Suppressor macrophage treated with lipopolysaccharide for 1 hour (primary cell): ENCODE data around the gene OPCML.

Experiments used
- DNase-seq, 3 donors: peaks; one replicate each; pipeline ENCODE4 v3.0.0-alpha.2; 2020 to 2022

Gene OPCML

GRCh38 chr11:133224271-133224670, 308.0 kb downstream of the OPCML start:
- DNase-seq, result no peak

- DNase-seq, result no peak
These were observed 309.6 kb downstream of the OPCML start for GRCh38 chr11:133222425-133223330.

GRCh38 chr11:133219543-133219942, 312.8 kb downstream of the OPCML start:
- DNase-seq, result no peak

GRCh38 chr11:133216813-133217212, 315.5 kb downstream of the OPCML start:
- DNase-seq, result no peak

- DNase-seq, result no peak
These were observed 316.6 kb downstream of the OPCML start for GRCh38 chr11:133215596-133216230.

- DNase-seq, result no peak
These were observed 317.7 kb downstream of the OPCML start for GRCh38 chr11:133214646-133215045.

- no peak for DNase-seq
These were observed 320.1 kb downstream of the OPCML start for GRCh38 chr11:133212201-133212600.

GRCh38 chr11:133207995-133208394, 324.3 kb downstream of the OPCML start:
- DNase-seq, result no peak

- no peak for DNase-seq
These were observed 325.8 kb downstream of the OPCML start for GRCh38 chr11:133206313-133207005.

GRCh38 chr11:133204158-133204557, 328.1 kb downstream of the OPCML start:
- DNase-seq, result peak; percentile 7 to 52 (median 41)

GRCh38 chr11:133202816-133203215, 329.5 kb downstream of the OPCML start:
- DNase-seq, result peak; percentile 9 to 41 (median 27)

- DNase-seq, result no peak
These were observed 333.9 kb downstream of the OPCML start for GRCh38 chr11:133198438-133198837.

- peak; percentile 12 to 63 (median 55) for DNase-seq
These were observed 334.9 kb downstream of the OPCML start for GRCh38 chr11:133197425-133197824.

GRCh38 chr11:133191931-133192330, 340.4 kb downstream of the OPCML start:
- no peak for DNase-seq

- DNase-seq, result no peak
These were observed 350.6 kb downstream of the OPCML start for GRCh38 chr11:133181667-133182066.

GRCh38 chr11:133181066-133181465, 351.2 kb downstream of the OPCML start:
- no peak for DNase-seq

GRCh38 chr11:133180201-133180600, 352.1 kb downstream of the OPCML start:
- no peak for DNase-seq

GRCh38 chr11:133176748-133177147, 355.6 kb downstream of the OPCML start:
- no peak for DNase-seq

- DNase-seq, result no peak
These were observed 357.2 kb downstream of the OPCML start for GRCh38 chr11:133175103-133175502.

- no peak for DNase-seq
These were observed 358.4 kb downstream of the OPCML start for GRCh38 chr11:133173810-133174412.

- DNase-seq, result peak in 1 of 3 donors; percentile 12
These were observed 360.0 kb downstream of the OPCML start for GRCh38 chr11:133172349-133172748.

- no peak for DNase-seq
These were observed 360.9 kb downstream of the OPCML start for GRCh38 chr11:133171374-133171773.

GRCh38 chr11:133168016-133168415, 364.3 kb downstream of the OPCML start:
- DNase-seq, result no peak
